22Rv1 (cell line): ENCODE results near the gene CAND1.

ENCODE experiments used
- ZFX ChIP-seq: fragments of 450-650 bp; IDR thresholded peaks from 2 replicates; pipeline ENCODE4 v1.6.1; 2017; ENCODE audit warnings: antibody characterized with exemption, borderline replicate concordance
- TF ChIP-seq, protein P1 (sequence below): fragments of 450-650 bp; IDR thresholded peaks from 2 replicates; pipeline ENCODE4 v1.5.1; 2017; ENCODE audit warnings: mild to moderate bottlenecking

DNA sequence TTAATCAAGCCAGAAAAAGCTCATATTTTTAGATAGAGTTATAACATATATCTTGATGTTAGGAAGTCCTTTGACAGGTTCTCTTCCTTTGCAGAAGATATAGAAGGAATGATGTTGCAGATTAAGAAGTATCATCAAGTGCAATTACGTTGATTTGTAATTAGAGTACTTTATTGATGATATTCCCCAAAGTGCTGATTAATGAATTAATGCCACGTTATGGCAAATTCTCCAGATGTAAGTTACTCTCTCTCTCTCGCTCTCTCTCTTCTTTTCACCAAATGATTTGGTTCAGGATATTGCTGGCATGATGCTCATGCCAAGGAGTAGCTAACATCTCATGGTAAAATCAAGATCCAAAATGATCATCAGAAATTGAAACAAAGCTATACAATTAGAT, 18.1 kb upstream of the CAND1 start:
- TF ChIP-seq, protein P1, sequence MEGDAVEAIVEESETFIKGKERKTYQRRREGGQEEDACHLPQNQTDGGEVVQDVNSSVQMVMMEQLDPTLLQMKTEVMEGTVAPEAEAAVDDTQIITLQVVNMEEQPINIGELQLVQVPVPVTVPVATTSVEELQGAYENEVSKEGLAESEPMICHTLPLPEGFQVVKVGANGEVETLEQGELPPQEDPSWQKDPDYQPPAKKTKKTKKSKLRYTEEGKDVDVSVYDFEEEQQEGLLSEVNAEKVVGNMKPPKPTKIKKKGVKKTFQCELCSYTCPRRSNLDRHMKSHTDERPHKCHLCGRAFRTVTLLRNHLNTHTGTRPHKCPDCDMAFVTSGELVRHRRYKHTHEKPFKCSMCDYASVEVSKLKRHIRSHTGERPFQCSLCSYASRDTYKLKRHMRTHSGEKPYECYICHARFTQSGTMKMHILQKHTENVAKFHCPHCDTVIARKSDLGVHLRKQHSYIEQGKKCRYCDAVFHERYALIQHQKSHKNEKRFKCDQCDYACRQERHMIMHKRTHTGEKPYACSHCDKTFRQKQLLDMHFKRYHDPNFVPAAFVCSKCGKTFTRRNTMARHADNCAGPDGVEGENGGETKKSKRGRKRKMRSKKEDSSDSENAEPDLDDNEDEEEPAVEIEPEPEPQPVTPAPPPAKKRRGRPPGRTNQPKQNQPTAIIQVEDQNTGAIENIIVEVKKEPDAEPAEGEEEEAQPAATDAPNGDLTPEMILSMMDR = no peak
- no peak for TF ChIP-seq ZFX
